Endothelial cell of hepatic sinusoid (primary cell): ENCODE measurements around the gene ERRFI1.
"Not testable (repeated sequence)": the region's sequence is repeated elsewhere in the genome, so short reads cannot be mapped to it uniquely, and the experiment has no call there.

ENCODE experiments used
- in situ Hi-C: cut with HindIII; loops from 2 replicates; pipeline ENCODE4 v1.10.0; 2017; ENCODE audit warnings: low sequenced_read_pairs

Gene ERRFI1

GRCh38 chr1:7983086-7983778, 42.9 kb downstream of the ERRFI1 start:
- in situ Hi-C loops = no loop called here

- in situ Hi-C loops = no loop called here
These were observed 45.1 kb downstream of the ERRFI1 start for GRCh38 chr1:7980984-7981383.

- in situ Hi-C loops = no loop called here
These were observed 50.8 kb downstream of the ERRFI1 start for GRCh38 chr1:7975212-7975865.

GRCh38 chr1:7973086-7973485, 53.0 kb downstream of the ERRFI1 start:
- in situ Hi-C loops = no loop called here

GRCh38 chr1:7972285-7972684, 53.8 kb downstream of the ERRFI1 start:
- in situ Hi-C loops = no loop called here

- in situ Hi-C loops = no loop called here
These were observed 55.1 kb downstream of the ERRFI1 start for GRCh38 chr1:7971024-7971423.

- in situ Hi-C loops = no loop called here
These were observed 55.9 kb downstream of the ERRFI1 start for GRCh38 chr1:7970246-7970645.

- in situ Hi-C loops = no loop called here
These were observed 58.5 kb downstream of the ERRFI1 start for GRCh38 chr1:7967651-7968050.

- in situ Hi-C loops = no loop called here
These were observed 58.9 kb downstream of the ERRFI1 start for GRCh38 chr1:7967196-7967595.

GRCh38 chr1:7964476-7964875, 61.6 kb downstream of the ERRFI1 start:
- in situ Hi-C loops = no loop called here

- in situ Hi-C loops = not testable (repeated sequence)
These were observed 62.3 kb downstream of the ERRFI1 start for GRCh38 chr1:7963841-7964240.

GRCh38 chr1:7963378-7963730, 62.8 kb downstream of the ERRFI1 start:
- in situ Hi-C loops = not testable (repeated sequence)

GRCh38 chr1:7962636-7963377, 63.3 kb downstream of the ERRFI1 start:
- in situ Hi-C loops = no loop called here

GRCh38 chr1:7962014-7962335, 64.1 kb downstream of the ERRFI1 start:
- in situ Hi-C loops = no loop called here
